Activated naive CD4-positive, alpha-beta T cell treated with Interleukin-2 at 50 U/mL for 16 hours (primary cell): ENCODE data around the gene TLX2.
"Not testable (repeated sequence)": the region's sequence is repeated elsewhere in the genome, so short reads cannot be mapped to it uniquely, and the experiment has no call there.

Experiments
- DNase-seq: peaks from one replicate; pipeline ENCODE4 v3.0.0-alpha.2; 2020

Gene TLX2

GRCh38 chr2:74558284-74559230 lies 44.3 kb downstream of the TLX2 start:
- DNase-seq: no peak

GRCh38 chr2:74559912-74560311 lies 45.7 kb downstream of the TLX2 start:
- DNase-seq: no peak

GRCh38 chr2:74560591-74560990 lies 46.3 kb downstream of the TLX2 start:
- no peak for DNase-seq

GRCh38 chr2:74561022-74561421 lies 46.8 kb downstream of the TLX2 start:
- DNase-seq: not testable (repeated sequence)

GRCh38 chr2:74562126-74562775 lies 48.0 kb downstream of the TLX2 start:
- DNase-seq: no peak

GRCh38 chr2:74564222-74564621 lies 50.0 kb downstream of the TLX2 start:
- DNase-seq: no peak

GRCh38 chr2:74566076-74566753 lies 52.0 kb downstream of the TLX2 start:
- DNase-seq: no peak

- DNase-seq: no peak
Observed at GRCh38 chr2:74566754-74567085, 52.5 kb downstream of the TLX2 start.
